ENCODE results near the gene KIF9. TPM values are rescaled to one million over a fixed set of nuclear protein-coding genes. Genes with fewer than 3 reads are reported as not detected.
A peak's percentile ranks its signal among the peaks of the same experiment; 100 is the strongest.

The KIF9 gene
- total and polyA plus RNA-seq, 8 donors: under 0.01 to 46.3 (median 12.8) TPM; not detected in 1

GRCh38 chr3:47266709-47267489 lies 15.7 kb downstream of the KIF9 start:
- Histone ChIP-seq H3K4me3 (no peak overlapping the region), H3K9me3 (no peaks in the 10 kb centered on the region), H3K4me1 (peaks cover 0 to 11% (median 4%) of the 10 kb centered on the region in 4 donors), H3K27ac (no peak overlapping the region), H3K36me3 (peaks cover 0 to 4% (median 0%) of the 10 kb centered on the region in 4 donors), H3K27me3 (no peaks in the 10 kb centered on the region)
- intact Hi-C loops (cut with DNase I; ENCODE audit: low total_unique reads): no loop called here
- DNase-seq: peak; percentile 69 to 83
- WGBS, 5 donors: 47 to 55% (median 52%) methylated on average over 11 of the region's 11 CpGs
- TF ChIP-seq POLR2AphosphoS5 (IDR thresholded peaks at IDR 0.05): peak in 1 of 3 donors; percentile 33
- TF ChIP-seq EP300 (IDR thresholded peaks at IDR 0.05): no peak
- TF ChIP-seq CTCF (IDR thresholded peaks at IDR 0.05): no peak
- TF ChIP-seq POLR2A (IDR thresholded peaks at IDR 0.05): no peak

GRCh38 chr3:47265725-47266428 lies 16.7 kb downstream of the KIF9 start:
- Histone ChIP-seq H3K4me3 (no peak overlapping the region), H3K4me1 (peaks cover 0 to 11% (median 4%) of the 10 kb centered on the region in 4 donors), H3K9me3 (no peaks in the 10 kb centered on the region), H3K27me3 (no peaks in the 10 kb centered on the region), H3K27ac (no peak overlapping the region), H3K36me3 (no peaks in the 10 kb centered on the region)
- intact Hi-C loops (cut with DNase I; ENCODE audit: low total_unique reads): no loop called here
- no peak for DNase-seq
- WGBS, 5 donors: 93 to 96% (median 94%) methylated on average over 10 of the region's 10 CpGs
- TF ChIP-seq EP300 (IDR thresholded peaks at IDR 0.05): no peak
- TF ChIP-seq CTCF (IDR thresholded peaks at IDR 0.05): no peak
- no peak for TF ChIP-seq POLR2AphosphoS5 (IDR thresholded peaks at IDR 0.05)
- TF ChIP-seq POLR2A (IDR thresholded peaks at IDR 0.05): no peak

GRCh38 chr3:47265008-47265407 lies 17.6 kb downstream of the KIF9 start:
- no peak for DNase-seq
- TF ChIP-seq EP300 (IDR thresholded peaks at IDR 0.05) (no peak), POLR2AphosphoS5 (IDR thresholded peaks at IDR 0.05) (no peak), CTCF (IDR thresholded peaks at IDR 0.05) (no peak), POLR2A (IDR thresholded peaks at IDR 0.05) (no peak)
- no peaks in the 10 kb centered on the region for H3K9me3 ChIP-seq
- WGBS, 5 donors: 80 to 100% (median 92%) methylated on average over 1 of the region's 1 CpG
- no peaks in the 10 kb centered on the region for H3K36me3 ChIP-seq
- no peak overlapping the region for H3K4me3 ChIP-seq
- peaks cover 0 to 11% (median 4%) of the 10 kb centered on the region in 4 donors for H3K4me1 ChIP-seq
- H3K27ac ChIP-seq: no peak overlapping the region
- intact Hi-C loops (cut with DNase I; ENCODE audit: low total_unique reads): no loop called here
- H3K27me3 ChIP-seq: no peaks in the 10 kb centered on the region

GRCh38 chr3:47261301-47261700 lies 21.3 kb downstream of the KIF9 start:
- no peak for TF ChIP-seq EP300 (IDR thresholded peaks at IDR 0.05)
- TF ChIP-seq CTCF (IDR thresholded peaks at IDR 0.05): no peak
- TF ChIP-seq POLR2AphosphoS5 (IDR thresholded peaks at IDR 0.05): no peak
- no peak for TF ChIP-seq POLR2A (IDR thresholded peaks at IDR 0.05)
- Histone ChIP-seq H3K4me3 (no peak overlapping the region), H3K9me3 (no peaks in the 10 kb centered on the region), H3K27me3 (no peaks in the 10 kb centered on the region), H3K27ac (no peak overlapping the region), H3K36me3 (no peaks in the 10 kb centered on the region), H3K4me1 (peaks cover 0 to 1% (median 0%) of the 10 kb centered on the region in 4 donors)
- intact Hi-C loops (cut with DNase I; ENCODE audit: low total_unique reads): no loop called here
- DNase-seq: no peak
- WGBS, 5 donors: 82 to 98% (median 95%) methylated on average over 3 of the region's 3 CpGs
